B cell (primary cell): ENCODE measurements around the gene OR52K1. TPM values are rescaled to one million over a fixed set of nuclear protein-coding genes. Genes with fewer than 3 reads are reported as not detected.

Experiments used
- ATAC-seq: fragments of 200-7000 bp; cut with Tn5 transposase; one replicate; pipeline ENCODE4 v1.10.0; 2021; ENCODE audit warnings: low read depth, mild to moderate bottlenecking, moderate number of reproducible peaks, moderate library complexity
- CTCF ChIA-PET: fragments of 350-600 bp; sonication (Branson Sonifier 250); formaldehyde crosslinking; loops from one replicate; lab custom pipeline; 2021; ENCODE audit warnings: antibody characterized with exemption, inconsistent platforms; lab: Charles Lee
- POLR2A ChIA-PET: fragments of 350-600 bp; sonication (Branson Sonifier 250); formaldehyde crosslinking; loops from one replicate; lab custom pipeline; 2021; ENCODE audit warnings: antibody characterized with exemption; lab: Charles Lee
- DNase-seq: peaks from one replicate; pipeline ENCODE4 v3.0.0; 2013
- H2AFZ ChIP-seq: 2 replicates; pipeline ENCODE4 v1.6.1; 2012; ENCODE audit warnings: mild to moderate bottlenecking, low read depth, low read length; ENCODE audit not compliant: insufficient read depth, poor library complexity, severe bottlenecking
- H3K27ac ChIP-seq, 2 donors: 1 replicate in 1 of 2; 2 replicates in 1 of 2; pipeline ENCODE4 v1.5.1; 2012 to 2013; ENCODE audit warnings: low read length in 2 of 2, mild to moderate bottlenecking in 2 of 2, moderate library complexity in 1 of 2
- H3K27me3 ChIP-seq, 4 experiments: fragments of 200-600 bp in 1 of 4; sonication (generic) in 1 of 4; replicated peaks in 1 of 4; 1 replicate in 2 of 4; 2 replicates in 2 of 4; pipeline versions ENCODE4 v1.6.1 to v1.7.0; 2013 to 2016; ENCODE audit warnings: low read length in 3 of 4, mild to moderate bottlenecking in 2 of 4, mixed read lengths in 1 of 4, moderate library complexity in 1 of 4; ENCODE audit not compliant: insufficient read depth in 4 of 4, control insufficient read depth in 3 of 4; ENCODE audit errors: control extremely low read depth in 1 of 4
- H3K36me3 ChIP-seq, 2 experiments: replicated peaks in 1 of 2; 1 replicate in 1 of 2; 2 replicates in 1 of 2; pipeline versions ENCODE4 v1.6.1 to v1.7.1; 2013; ENCODE audit warnings: low read length in 1 of 2; ENCODE audit not compliant: insufficient read depth in 2 of 2, control insufficient read depth in 1 of 2; ENCODE audit errors: control extremely low read depth in 1 of 2, extremely low read depth in 1 of 2
- H3K4me1 ChIP-seq, 2 donors: fragments of 200-600 bp in 1 of 2; sonication (generic) in 1 of 2; 1 replicate in 1 of 2; 2 replicates in 1 of 2; pipeline versions ENCODE4 v1.5.1 to v1.6.1; 2013 to 2017; ENCODE audit warnings: low read length in 2 of 2; ENCODE audit not compliant: control insufficient read depth in 2 of 2, insufficient read depth in 2 of 2
- H3K4me2 ChIP-seq: replicated peaks from 2 replicates; pipeline ENCODE3; 2012; ENCODE audit warnings: mild to moderate bottlenecking, low read depth, low read length; ENCODE audit not compliant: poor library complexity, severe bottlenecking
- H3K4me3 ChIP-seq, 5 experiments: fragments of 200-600 bp in 1 of 5; sonication (generic) in 1 of 5; 1 replicate in 3 of 5; 2 replicates in 2 of 5; pipeline versions ENCODE4 v1.5.1 to v1.7.0; 2011 to 2016; ENCODE audit warnings: low read length in 4 of 5, mild to moderate bottlenecking in 4 of 5, low read depth in 2 of 5, control low read depth in 1 of 5, moderate library complexity in 1 of 5; ENCODE audit not compliant: insufficient read depth in 1 of 5; ENCODE audit errors: control extremely low read depth in 1 of 5, extremely low read depth in 1 of 5
- H3K79me2 ChIP-seq: fragments of 200-600 bp; sonication (generic); one replicate; pipeline ENCODE4 v1.6.0; 2016; ENCODE audit warnings: low read length; ENCODE audit not compliant: control insufficient read depth, insufficient read depth
- H3K9ac ChIP-seq: fragments of 200-600 bp; sonication (generic); 2 replicates; pipeline ENCODE4 v1.6.1; 2017; ENCODE audit warnings: mild to moderate bottlenecking, low read length, moderate library complexity
- H3K9me3 ChIP-seq, 3 donors: one replicate each; pipeline versions ENCODE4 v1.6.1 to v1.7.1; 2013; ENCODE audit warnings: low read length in 2 of 3; ENCODE audit not compliant: control insufficient read depth in 2 of 3, insufficient read depth in 1 of 3; ENCODE audit errors: control extremely low read depth in 1 of 3
- H4K20me1 ChIP-seq: 2 replicates; pipeline ENCODE4 v1.6.0; 2012; ENCODE audit warnings: mild to moderate bottlenecking, low read length; ENCODE audit not compliant: insufficient read depth, control insufficient read depth, poor library complexity, severe bottlenecking
- H3K27ac Mint-ChIP-seq: one replicate; pipeline ENCODE4 v1.8.0; 2021; ENCODE audit warnings: mixed read lengths
- H3K27me3 Mint-ChIP-seq: one replicate; pipeline ENCODE4 v1.8.0; 2021; ENCODE audit warnings: mixed read lengths
- H3K4me1 Mint-ChIP-seq: one replicate; pipeline ENCODE4 v1.8.0; 2021; ENCODE audit warnings: mixed read lengths
- H3K4me3 Mint-ChIP-seq: one replicate; pipeline ENCODE4 v1.8.0; 2021; ENCODE audit warnings: mixed read lengths
- H3K9me3 Mint-ChIP-seq: one replicate; pipeline ENCODE4 v1.8.0; 2022; ENCODE audit warnings: mixed read lengths; ENCODE audit not compliant: insufficient read depth
- CTCF ChIP-seq: fragments of 200-600 bp; IDR thresholded peaks from one replicate; pipeline ENCODE4 v1.8.0; 2022; ENCODE audit warnings: antibody characterized with exemption, mild to moderate bottlenecking
- EZH2 ChIP-seq: IDR thresholded peaks from 2 replicates; pipeline ENCODE4 v1.6.1; 2012; ENCODE audit warnings: borderline replicate concordance, low read depth, mild to moderate bottlenecking, moderate library complexity, low read length; ENCODE audit not compliant: insufficient read depth, poor library complexity, severe bottlenecking
- WGBS: methylation state at CpG from one replicate; pipeline ENCODE4 v1.1.5; 2013; ENCODE audit warnings: missing lambda C conversion rate; ENCODE audit not compliant: insufficient coverage; 5-methylcytosine and 5-hydroxymethylcytosine counted together
- intact Hi-C: fragments of 100-400 bp; cut with micrococcal nuclease; formaldehyde crosslinking; loops from one replicate; pipeline ENCODE4 v1.10.0; 2022
- polyA plus RNA-seq: library from polyadenylated mRNA; depleted of rRNA; stranded (reverse); fragments of >200 nt; gene quantifications from 2 replicates; pipeline ENCODE4 v1.2.3, GENCODE V29; 2012
- total RNA-seq, 2 donors: library from RNA; stranded (reverse); fragments of 120-200 nt in 1 of 2; gene quantifications; 1 replicate in 1 of 2; 2 replicates in 1 of 2; pipeline versions ENCODE4 v1.2.3 to v1.2.4, GENCODE V29; 2013 to 2022

OR52K1 gene
- total and polyA plus RNA-seq, 2 donors (not counting 1 experiment from before 2014, with no cell fraction given) = not detected

GRCh38 chr11:4466871-4467442 is 15.5 kb upstream of the OR52K1 start:
- ATAC-seq = no peak
- H3K4me3 Mint-ChIP-seq = no peak overlapping the region
- no peak for TF ChIP-seq EZH2
- no peak for TF ChIP-seq CTCF
- H3K27me3 ChIP-seq = no peaks in the 10 kb centered on the region
- H3K4me1 Mint-ChIP-seq = peaks cover 24% of the 10 kb centered on the region
- peaks cover 13% of the 10 kb centered on the region for H3K9me3 Mint-ChIP-seq
- H3K27ac Mint-ChIP-seq = no peak overlapping the region
- peaks cover 0 to 8% of the 10 kb centered on the region in 2 donors for H3K4me1 ChIP-seq
- no peak overlapping the region for H3K4me2 ChIP-seq
- peaks cover 3 to 10% (median 10%) of the 10 kb centered on the region in 3 donors for H3K9me3 ChIP-seq
- H4K20me1 ChIP-seq = no peaks in the 10 kb centered on the region
- no peak overlapping the region for H2AFZ ChIP-seq
- H3K36me3 ChIP-seq = no peaks in the 10 kb centered on the region
- ChIA-PET POLR2A (no interaction called here), CTCF (no interaction called here)
- H3K27ac ChIP-seq = no peak overlapping the region
- H3K9ac ChIP-seq = no peak overlapping the region
- H3K79me2 ChIP-seq = no peaks in the 10 kb centered on the region
- peaks cover 8% of the 10 kb centered on the region for H3K27me3 Mint-ChIP-seq
- H3K4me3 ChIP-seq = no peak overlapping the region
- no peak for DNase-seq
- intact Hi-C loops = no loop called here

GRCh38 chr11:4467811-4468606 is 14.4 kb upstream of the OR52K1 start:
- H3K4me1 Mint-ChIP-seq = peaks cover 24% of the 10 kb centered on the region
- H3K27ac Mint-ChIP-seq = no peak overlapping the region
- ATAC-seq (no peak), DNase-seq (no peak)
- H4K20me1 ChIP-seq = no peaks in the 10 kb centered on the region
- POLR2A ChIA-PET = no interaction called here
- H3K4me3 ChIP-seq = no peak overlapping the region
- H2AFZ ChIP-seq = no peak overlapping the region
- H3K9ac ChIP-seq = no peak overlapping the region
- H3K79me2 ChIP-seq = no peaks in the 10 kb centered on the region
- peaks cover 0 to 8% of the 10 kb centered on the region in 2 donors for H3K4me1 ChIP-seq
- peaks cover 3 to 10% (median 10%) of the 10 kb centered on the region in 3 donors for H3K9me3 ChIP-seq
- intact Hi-C loops = no loop called here
- peaks cover 11% of the 10 kb centered on the region for H3K9me3 Mint-ChIP-seq
- H3K27me3 ChIP-seq = no peaks in the 10 kb centered on the region
- WGBS = 85% methylated on average over 2 of the region's 3 CpGs
- no peak overlapping the region for H3K4me2 ChIP-seq
- H3K36me3 ChIP-seq = no peaks in the 10 kb centered on the region
- H3K27ac ChIP-seq = no peak overlapping the region
- no peak overlapping the region for H3K4me3 Mint-ChIP-seq
- TF ChIP-seq EZH2 (no peak), CTCF (no peak)
- CTCF ChIA-PET = no interaction called here
- H3K27me3 Mint-ChIP-seq = peaks cover 6% of the 10 kb centered on the region
